Hematopoietic multipotent progenitor cell treated with erythropoietin and hydrocortisone succinate and interleukin-3 and kit ligand, for 4 days (in vitro differentiated cells): ENCODE measurements around the gene FAM3C.

ENCODE experiments used
- DNase-seq: peaks from one replicate; pipeline ENCODE4 v3.0.0-alpha.2; 2015

Gene FAM3C

DNA sequence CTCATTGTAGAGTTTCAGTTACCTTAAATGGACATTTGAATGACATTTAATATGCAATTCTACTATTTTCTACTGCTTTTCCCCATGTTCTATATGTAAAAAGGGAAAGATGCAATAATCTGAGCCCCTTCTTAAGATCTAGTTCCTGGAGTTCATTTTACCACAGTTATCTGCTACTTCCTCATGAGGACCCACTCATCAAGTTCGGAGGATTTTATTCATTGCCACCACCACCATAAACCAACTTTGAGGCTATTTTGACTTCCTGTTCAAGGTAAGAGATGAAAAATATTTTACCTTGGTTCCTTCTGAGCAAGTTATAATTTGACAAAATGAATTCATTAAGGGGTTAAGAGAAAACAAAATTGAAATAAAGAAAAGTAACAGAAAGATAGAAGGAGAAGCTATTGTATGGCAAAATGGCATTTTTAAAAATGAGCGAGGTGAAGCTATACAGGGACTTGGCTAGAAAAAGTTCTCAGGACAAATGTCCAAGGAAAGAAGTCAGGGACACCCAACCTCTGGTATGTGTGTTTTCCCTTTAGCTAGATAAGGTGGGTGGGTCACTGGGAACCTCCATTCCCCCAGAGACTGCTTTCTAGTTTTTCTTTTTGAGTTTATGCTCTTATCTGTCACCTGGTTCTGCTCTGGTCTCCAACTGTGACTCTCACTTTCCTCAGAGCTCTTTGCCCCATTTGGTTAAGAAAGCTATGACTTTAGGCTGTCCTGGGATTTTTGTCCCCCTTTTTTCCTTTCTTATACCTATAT, 14.9 kb upstream of the FAM3C start:
- DNase-seq = peak; percentile 9

DNA sequence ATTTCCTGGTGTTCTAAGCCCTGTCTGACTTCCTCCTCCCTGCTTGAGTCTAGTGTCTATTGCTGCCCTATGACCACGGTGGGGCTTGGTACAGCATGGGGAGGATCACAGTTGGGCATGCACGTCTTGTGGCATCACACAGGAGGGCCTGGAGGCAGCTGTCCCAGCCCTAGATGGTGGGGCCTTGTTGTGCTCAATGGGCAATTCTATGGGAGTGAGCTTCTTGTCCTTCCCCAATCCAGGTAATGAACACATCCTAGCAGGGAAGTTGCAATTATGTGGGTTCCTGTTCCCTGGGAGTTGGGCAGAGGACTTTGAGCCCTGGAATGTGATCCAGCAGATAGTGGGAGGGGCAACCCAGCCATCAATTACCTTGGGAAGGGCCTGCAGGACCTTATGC, 10.8 kb upstream of the FAM3C start:
- DNase-seq = no peak

DNA sequence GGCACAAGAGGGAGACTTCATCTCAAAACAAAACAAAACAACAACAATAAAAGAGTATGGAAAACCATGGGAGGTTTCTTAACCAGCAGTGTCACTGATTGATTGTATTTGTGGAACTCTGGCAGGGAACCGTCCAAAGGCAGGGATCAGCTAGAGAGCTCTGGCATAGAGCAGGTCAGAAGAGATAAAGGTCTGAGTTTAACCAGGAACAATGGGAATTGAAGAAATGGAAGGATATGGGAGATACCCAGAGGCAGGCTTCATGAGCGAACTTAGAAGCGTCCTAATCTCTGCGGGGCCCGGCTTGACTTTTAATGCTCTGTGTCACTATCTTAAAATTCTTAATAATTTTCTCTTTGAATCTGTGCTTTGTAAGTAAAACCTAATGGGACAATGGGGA, 10.4 kb upstream of the FAM3C start:
- DNase-seq = no peak

DNA sequence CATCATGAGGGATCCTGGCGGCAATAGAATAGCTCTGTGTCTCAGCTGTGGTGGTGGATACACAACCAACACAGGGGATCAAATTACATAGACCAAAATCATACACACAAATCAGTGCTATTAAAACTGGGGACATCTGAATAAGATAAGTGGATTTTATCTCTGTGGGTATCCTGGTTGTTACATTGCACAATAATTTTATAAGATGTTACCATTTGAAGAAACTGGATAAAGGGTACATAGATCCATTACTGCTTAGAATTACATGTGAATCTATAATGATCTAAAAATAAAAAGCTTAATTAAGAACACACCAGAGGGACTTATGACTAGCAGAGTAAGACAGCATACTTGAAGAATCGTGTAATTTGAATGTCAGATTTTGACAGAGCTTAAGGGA, 8.2 kb upstream of the FAM3C start:
- no peak for DNase-seq

DNA sequence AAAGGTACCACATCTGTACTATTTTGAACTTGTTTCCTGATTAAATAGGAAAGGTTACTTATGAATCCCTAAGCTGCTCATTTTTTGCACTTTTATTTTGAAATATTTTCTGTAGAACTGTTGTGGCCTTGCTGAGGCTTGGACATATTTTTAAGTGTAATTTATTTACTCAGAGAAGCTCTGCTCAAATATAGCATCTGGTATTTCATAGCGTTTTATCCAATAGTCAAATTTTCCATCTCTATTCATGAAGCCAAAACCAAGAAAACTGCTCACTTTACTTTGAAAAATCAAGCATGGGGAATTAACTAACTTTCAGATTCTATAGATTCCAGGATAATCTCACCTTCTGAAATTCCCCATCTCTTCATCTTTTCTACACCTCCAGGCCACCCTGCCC, 6.6 kb upstream of the FAM3C start:
- no peak for DNase-seq

DNA sequence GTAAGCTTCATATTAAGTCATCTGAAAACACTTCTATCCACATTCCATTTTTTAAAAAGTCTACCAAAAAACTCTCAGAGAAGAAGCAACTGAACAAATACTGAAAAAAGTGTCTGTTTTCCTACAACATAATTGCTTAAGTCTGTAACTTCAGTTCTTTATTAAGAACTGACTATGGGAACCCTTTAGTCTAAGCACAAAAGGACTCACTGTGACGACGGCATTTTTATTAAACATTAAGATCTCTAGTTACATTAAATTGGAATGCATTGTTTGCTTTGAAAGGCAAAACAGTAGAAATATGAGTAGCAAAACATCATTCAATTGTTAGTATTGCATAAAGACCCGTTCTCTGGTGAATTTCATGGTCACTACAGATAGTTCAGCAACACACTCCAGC, 5.8 kb upstream of the FAM3C start:
- no peak for DNase-seq

DNA sequence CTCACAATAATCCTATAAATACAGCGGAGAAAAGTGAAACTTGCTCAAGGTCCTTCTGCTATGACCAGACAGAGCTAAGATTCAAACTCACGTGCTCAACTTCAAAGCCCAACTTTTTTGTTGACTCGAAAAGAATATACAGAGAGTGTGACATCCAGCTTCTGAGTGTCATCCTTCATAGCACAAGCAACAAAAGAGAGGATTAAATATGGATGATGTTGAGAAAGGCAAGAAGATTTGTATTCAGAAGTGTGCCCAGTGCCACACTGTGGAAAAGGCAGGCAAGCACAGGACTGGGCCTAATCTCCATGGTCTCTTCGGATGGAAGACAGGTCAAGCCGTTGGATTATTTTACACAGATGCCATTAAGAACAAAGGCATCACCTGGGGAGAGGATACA, 2.1 kb upstream of the FAM3C start:
- peak; percentile 27 for DNase-seq

DNA sequence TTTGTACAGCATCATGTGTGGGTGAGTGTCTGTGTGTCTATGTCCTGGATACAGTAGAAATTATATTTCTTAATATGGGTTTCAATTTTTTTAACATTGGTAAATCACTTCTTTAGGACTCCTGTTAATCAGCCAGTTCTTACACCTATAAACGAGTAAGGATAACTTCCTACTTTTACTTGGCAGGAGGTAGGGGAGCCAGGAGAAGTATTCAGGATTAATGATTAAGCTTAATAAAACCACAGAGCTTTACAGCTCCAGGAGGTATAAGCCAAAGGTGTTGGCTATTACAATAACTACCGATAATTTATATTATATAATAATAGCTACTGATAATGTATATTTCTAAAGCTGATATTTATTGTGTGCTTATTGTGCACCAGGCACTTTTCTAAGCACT, 1.7 kb upstream of the FAM3C start:
- DNase-seq = no peak

DNA sequence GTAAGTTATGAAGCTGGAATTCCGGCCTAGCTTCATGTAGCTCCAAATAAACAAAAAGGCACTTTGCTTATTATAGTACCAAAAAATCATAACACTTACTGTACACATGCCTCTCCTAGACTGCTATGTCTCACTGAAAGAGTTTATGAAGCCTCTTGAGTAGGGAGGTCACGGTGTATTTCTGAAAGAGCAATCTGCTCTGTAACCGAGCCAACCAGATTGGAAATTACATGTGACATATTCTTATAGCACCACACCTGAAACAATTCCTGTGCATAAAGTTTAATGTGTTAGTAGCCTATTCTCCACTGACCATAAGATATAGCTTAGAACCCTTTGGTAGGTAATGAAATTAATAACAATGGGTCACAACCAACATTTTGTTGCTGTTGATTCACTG, 1.3 kb upstream of the FAM3C start:
- DNase-seq = no peak

DNA sequence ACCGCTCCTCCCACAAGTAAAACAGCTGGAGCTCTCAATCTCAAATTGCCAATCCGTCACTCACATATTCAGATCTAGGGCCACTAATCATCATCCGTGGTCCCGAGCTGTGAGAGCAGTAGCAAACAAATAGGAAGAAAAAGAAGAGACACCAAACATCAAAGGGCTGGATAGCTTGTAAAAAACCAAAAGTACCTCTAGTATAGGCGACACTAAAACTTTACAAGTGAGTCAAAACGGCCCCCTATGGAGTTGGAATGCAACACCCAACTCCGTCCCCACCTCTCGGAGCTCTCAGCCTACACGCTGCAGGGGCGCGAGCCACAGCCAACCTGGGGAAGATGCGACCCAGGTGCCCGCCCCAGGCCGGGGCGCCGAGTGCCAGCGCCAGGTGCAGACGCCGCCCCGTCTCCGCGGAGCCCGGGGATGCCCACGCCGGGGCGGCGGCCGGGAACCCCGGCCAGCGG, 581 bp downstream of the FAM3C start:
- DNase-seq = peak; percentile 52

DNA sequence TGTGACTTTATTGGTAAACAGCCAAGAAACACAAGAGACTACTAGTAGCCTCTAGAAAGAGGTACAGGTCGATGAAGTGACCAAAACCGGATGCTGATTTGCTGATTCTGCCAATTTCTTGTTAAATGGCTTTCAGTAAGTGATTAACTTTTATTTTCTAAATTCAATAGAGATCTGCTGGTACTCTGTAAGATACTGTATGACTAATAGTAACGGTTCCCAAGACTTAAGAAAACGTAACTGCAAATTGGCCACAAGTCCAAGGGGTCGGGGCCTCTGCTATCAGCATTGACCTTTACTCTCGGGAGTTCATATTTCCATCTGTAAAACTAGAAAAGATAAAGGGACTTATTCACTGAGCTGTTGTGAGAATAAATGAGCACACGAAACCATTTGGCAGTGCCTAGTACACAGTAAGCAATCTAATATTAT, 1.4 kb downstream of the FAM3C start:
- no peak for DNase-seq

DNA sequence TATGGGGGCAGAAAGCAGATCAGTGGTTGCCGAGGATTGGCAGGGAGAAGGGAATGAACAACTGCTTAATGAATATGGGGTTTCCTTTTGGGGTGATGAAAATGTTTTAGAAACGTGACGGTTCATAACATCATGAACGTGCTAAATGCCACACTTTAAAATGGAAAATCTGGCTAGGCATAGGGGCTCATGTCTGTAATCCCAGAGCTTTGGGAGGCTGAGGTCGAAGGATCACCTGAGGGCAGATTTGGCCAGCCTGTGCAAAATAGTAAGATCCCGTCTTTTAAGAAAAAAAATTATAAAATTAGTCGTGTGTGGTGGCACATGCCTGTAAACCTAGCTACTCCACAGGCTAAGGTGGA, 3.1 kb downstream of the FAM3C start:
- DNase-seq = no peak

DNA sequence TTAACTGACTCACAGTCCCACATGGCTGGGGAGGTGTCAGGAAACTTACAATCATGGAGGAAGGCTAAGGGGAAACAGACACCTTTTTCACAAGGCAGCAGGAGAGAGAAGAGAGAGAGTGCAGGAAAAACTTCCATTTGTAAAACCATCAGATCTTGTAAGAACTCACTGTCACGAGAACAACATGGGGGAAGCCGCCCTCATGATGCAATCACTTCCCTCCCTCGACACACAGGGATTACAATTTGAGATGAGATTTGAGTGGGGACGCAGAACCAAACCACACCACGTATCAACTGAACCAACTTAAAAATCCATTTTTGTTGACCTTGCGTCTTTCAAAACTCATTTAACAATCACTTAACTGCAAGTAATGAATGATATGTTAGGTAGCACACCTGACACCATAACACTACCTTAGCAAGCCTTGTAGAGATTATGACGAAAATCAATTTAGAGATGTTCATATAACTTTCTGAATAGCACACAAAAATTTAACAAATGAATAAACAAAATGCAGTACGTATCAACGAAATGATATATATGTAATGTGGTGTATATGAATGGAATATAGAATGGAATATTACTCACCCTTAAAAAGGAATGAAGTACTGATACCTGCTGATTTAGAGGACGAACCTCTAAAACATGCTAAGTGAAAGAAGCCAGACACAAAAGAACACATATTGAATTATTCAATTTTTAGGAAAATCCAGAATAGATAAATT, 3.7 kb downstream of the FAM3C start:
- no peak for DNase-seq

DNA sequence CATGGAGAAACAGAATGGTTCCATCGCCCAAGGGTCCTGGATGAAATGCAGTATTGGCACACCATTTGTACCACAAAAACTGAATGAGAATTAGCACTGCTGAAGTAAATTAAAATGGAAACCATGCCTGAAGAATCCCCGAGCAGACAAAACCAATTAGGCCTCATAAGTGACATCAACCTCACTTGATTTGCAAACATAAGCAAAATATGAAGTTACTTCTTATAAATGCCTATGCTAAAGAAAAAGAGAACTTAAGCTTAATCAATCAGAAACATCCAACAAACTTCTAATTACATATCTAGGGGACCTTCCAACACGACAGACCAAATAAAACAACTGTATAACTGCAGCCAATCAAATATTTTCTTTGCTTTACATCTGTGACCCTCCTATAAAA, 4.4 kb downstream of the FAM3C start:
- DNase-seq = no peak

DNA sequence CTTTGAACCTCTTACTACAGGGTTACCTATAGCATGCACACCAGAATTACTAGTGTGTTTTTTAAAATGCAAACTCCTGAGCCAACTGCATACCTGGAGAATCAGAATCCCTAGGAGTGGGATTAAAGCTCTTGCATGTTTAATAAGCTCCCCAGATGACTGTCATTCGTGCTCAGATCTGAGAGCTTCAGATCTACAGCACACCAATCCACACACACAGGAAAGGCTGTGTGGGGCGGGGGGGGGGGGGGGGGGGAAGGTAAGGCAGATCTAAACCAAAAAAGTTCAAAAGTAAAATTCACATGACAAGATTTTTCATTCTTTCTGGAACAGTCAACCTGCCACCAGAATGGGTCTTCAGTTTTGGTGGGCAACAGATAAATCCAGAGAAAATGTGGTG, 5.5 kb downstream of the FAM3C start:
- no peak for DNase-seq

DNA sequence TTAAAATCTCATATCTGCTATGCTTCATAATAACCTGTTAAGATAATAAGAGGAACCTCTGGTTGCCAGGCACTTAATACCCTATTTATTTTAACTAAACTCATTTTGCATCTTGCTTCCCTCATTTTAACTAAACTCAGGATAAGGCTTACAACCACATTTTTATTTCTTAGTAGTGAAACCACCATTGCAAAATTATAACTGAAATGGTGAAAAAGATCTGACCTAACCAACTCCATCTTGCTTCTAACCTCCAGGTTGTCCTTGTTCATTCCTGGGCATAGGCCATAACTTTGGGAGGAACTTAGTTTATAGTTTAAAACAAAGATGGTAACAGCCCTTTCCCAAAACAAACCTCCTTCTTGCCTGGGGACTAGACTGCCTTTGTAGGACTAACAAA, 6.0 kb downstream of the FAM3C start:
- DNase-seq = no peak

DNA sequence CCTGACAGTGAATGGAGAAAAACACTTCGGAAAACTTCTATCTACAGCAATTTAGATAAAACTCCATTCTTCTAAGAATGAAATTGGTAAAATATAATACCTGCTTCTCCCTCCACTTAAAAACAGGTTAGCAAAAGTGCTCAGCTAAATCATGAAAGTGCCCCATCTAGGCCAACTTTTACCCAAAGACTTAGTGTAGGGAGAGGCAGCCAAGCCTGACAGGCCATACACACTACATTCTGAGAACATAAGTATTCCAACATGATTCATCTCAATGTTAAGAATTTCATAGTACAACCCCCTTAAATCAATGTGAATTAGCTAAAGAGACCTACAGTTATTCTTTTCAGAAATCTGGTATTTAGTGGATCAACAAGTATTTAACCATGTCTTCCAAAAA, 7.2 kb downstream of the FAM3C start:
- no peak for DNase-seq

DNA sequence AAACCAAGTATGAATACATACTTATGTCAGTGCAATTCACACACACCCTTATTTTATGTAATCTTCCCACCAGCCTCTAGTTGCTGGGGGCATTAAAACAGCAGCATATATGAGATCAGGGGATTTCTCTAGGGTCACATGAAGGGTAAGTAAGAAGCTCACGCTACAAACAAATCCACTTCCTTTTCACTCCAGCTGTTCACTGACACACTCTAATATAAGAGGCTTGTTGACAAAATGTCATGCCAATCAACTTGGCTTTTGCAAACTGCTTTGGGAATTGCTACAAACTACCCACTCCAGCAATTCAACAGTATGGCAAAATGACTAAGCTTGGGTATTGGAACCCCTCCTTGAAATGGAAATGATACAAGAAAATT, 10.3 kb downstream of the FAM3C start:
- DNase-seq = peak; percentile 47

DNA sequence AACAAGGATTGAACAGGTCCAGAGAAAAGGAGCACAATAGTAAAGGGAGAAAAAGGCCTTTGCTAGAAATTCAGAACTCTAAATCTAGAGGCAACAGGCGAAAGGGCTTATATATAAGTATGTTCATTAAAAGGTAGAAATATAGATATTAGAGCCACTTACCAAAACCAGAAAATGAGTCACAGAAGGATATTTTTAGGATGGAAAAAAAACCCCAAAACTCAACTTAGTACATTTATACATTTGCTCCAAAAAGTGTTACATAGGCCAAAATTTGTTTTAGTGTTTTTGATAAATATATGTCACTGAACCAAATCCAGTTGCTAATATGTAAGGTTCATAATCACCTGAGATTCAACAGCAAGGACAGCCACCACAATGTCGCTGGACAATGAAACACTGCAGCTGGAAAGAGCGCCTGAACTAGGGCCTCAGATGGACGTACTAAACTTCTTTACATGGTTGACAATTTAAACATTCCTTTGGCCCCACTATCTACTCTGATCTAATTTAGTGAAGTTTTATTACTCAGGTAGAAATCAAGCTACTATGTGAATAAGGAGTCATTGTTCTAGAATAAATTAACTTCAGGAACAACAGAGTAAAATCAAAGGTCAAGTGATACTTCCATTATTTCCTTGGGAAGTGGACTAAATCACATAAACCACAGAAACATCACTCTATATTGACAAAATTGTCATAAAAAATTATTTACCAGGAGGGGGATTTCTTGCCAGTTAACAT, 10.9 kb downstream of the FAM3C start:
- no peak for DNase-seq

DNA sequence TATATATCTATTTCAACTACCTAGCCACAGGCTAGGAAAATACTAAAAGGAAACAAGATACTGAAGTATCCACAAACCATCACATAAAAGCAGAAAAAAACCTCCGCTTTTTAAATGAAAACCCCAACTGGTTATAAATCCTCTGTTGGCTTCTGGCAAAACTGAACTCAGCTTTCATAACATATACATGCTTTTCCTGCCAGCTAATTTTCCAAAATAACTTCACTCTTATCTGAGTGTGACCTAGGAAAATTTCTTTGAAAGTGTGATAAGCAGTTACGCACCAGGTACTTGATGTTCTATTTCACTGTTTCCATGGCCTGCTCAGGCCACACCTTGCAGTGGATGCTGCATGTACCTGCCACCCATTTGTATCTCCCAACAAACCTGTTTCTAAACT, 11.8 kb downstream of the FAM3C start:
- no peak for DNase-seq

DNA sequence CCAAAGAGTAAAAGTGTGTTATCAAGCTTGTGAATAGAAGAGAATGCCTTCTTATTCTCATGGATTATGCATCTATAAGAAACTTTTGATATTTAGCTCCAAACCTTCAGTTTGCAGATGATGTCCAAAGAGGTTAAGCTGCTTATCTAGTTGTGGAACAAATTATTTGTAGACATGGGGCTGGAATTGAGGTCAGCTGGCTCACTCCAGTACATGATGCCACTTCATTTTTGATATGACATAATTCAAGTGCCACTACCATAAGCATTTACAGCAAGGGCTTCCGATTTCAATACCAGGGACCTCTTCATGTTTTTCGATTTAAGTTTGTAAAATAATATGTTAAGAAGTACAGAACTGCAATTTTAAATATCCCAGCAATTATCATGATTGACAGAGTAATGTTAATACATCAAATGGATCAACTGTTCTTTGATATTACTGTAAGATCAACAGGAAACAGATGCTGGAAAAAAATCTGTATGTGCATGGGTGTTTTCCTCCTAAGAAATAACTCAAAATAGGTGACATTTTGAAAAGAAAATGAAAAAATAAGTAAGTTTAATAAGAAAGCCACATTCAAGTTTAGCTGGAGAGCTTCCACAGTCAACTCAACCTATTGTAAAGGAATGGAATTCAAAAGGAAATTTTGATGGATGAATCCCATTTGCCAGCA, 12.7 kb downstream of the FAM3C start:
- DNase-seq = peak; percentile 15

DNA sequence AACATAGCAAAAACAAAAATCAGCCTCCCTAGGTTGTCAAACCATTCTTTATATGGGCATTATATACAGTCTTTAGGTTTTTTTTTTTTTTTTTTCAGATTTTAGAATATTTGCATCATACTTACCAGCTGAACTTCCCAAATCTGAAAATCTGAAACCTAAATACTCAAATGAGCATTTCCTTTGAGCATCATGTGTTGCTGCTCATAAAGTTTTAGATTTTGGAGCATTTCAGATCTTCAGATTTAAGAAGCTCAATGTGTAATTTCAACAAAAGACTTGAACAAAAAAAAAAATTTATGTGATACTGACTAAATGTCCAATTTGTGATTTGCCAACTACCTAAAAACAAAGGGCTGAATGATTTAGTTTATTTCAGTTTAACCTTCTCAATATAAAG, 13.6 kb downstream of the FAM3C start:
- DNase-seq = no peak

DNA sequence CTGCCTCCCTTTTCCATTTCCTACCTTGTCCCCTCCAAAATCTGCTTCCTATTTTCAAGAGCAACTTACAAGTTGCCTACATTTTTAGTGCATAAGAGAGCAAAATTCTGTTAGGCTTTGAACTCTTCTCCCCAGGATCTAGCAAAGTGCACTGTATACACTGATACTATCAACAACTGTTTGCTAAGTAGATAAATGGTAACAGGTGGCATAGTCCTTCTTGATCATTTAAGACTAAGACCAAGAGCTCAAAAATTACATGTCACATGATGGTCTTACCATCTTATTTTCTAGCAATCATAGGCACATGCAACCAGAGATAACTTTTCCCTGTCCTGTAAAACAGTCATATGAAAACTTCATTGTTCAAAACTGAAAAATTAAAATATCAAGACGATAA, 16.2 kb downstream of the FAM3C start:
- no peak for DNase-seq

DNA sequence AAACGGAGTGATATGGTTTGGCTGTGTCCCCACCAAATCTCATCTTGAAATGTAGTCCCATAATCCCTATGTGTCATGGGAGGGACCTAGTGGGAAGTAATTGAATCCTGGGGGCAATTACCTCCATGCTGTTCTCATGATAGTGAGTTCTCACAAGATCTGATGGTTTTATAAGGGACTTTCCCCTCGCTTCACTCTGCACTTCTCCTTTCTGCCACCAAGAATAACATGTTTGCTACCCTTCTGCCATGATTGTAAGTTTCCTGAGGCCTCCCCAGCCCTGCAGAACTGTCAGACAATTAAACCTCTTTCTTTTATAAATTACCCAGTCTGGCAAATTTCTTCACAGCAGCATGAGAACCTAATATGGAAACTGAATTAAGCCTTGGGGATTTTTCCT, 19.1 kb downstream of the FAM3C start:
- no peak for DNase-seq
